HepG2 (cell line): Measurements from ENCODE around the gene ALG8. TPM values are rescaled to one million over a fixed set of nuclear protein-coding genes. Genes with fewer than 3 reads are reported as not detected.

Experiments
- CBX1 ChIP-seq: IDR thresholded peaks from one replicate; pipeline ENCODE4 v1.6.1; 2016; ENCODE audit warnings: antibody characterized with exemption, low read depth
- ISL2 ChIP-seq: sonication (generic); formaldehyde crosslinking; IDR thresholded peaks from 2 replicates; pipeline ENCODE4 v1.5.0; 2020; ENCODE audit warnings: missing genetic modification reagents
- JUNB ChIP-seq: sonication (generic); formaldehyde crosslinking; IDR thresholded peaks from 2 replicates; pipeline ENCODE4 v1.8.0; 2022; ENCODE audit warnings: missing genetic modification reagents, mild to moderate bottlenecking, borderline replicate concordance
- NFRKB ChIP-seq: fragments of 450-650 bp; IDR thresholded peaks from 2 replicates; pipeline ENCODE4 v1.6.1; 2017
- ZNF839 ChIP-seq: sonication (generic); formaldehyde crosslinking; IDR thresholded peaks from 2 replicates; pipeline ENCODE4 v1.4.0; 2020; ENCODE audit warnings: missing genetic modification reagents, mild to moderate bottlenecking, borderline replicate concordance
- polyA plus RNA-seq, 8 experiments: library from polyadenylated mRNA; depleted of rRNA in 3 of 8; stranded (reverse) in 7 of 8; unstranded in 1 of 8; fragments of >200 nt; fragmentation: Illumina TruSeq in 4 of 8; extraction: Trizol in 4 of 8; gene quantifications; 2 replicates each; pipeline versions ENCODE4 v1.2.1 to v1.2.3, GENCODE V29; 2011 to 2016; ENCODE audit warnings: low read depth in 4 of 8, missing spikeins in 1 of 8, mixed read lengths in 1 of 8; ENCODE audit not compliant: insufficient read depth in 1 of 8
- total RNA-seq, 5 experiments: library from RNA; depleted of rRNA; stranded (reverse); fragments of >200 nt; fragmentation: Illumina TruSeq; extraction: Trizol; gene quantifications; 2 replicates each; pipeline ENCODE4 v1.2.3, GENCODE V29; 2016; ENCODE audit warnings: low read depth in 1 of 5
- TF ChIP-seq, protein P1 (sequence below): sonication (generic); formaldehyde crosslinking; IDR thresholded peaks from 2 replicates; pipeline ENCODE4 v1.8.0; 2022; ENCODE audit warnings: missing genetic modification reagents, mild to moderate bottlenecking, inconsistent platforms, borderline replicate concordance
- TF ChIP-seq, protein P2 (sequence below): sonication (generic); formaldehyde crosslinking; IDR thresholded peaks from one replicate; pipeline ENCODE4 v1.5.1; 2020; ENCODE audit warnings: mild to moderate bottlenecking, missing genetic modification reagents; ENCODE audit errors: not compliant biosample characterization
- TF ChIP-seq, protein P3 (sequence below): IDR thresholded peaks from 2 replicates; pipeline ENCODE4 v1.6.1; 2016; ENCODE audit warnings: mild to moderate bottlenecking
- TF ChIP-seq, protein P4 (sequence below): sonication (generic); formaldehyde crosslinking; IDR thresholded peaks from 2 replicates; pipeline ENCODE4 v1.9.0; 2022; ENCODE audit warnings: low read depth, missing genetic modification reagents
- TF ChIP-seq, protein P5 (sequence below): sonication (generic); formaldehyde crosslinking; IDR thresholded peaks from 2 replicates; pipeline ENCODE4 v1.8.1; 2023; ENCODE audit warnings: mild to moderate bottlenecking, inconsistent platforms, moderate library complexity, missing genetic modification reagents, borderline replicate concordance
- TF ChIP-seq, protein P6 (sequence below): sonication (generic); formaldehyde crosslinking; IDR thresholded peaks from 2 replicates; pipeline ENCODE4 v1.8.0; 2022; ENCODE audit warnings: missing genetic modification reagents, mild to moderate bottlenecking, borderline replicate concordance

Gene ALG8
- total and polyA plus RNA-seq, 2 of the 13 experiments (the other 11 are each of a cell fraction or from before 2014, with no cell fraction given) = 75.8 to 88.0 TPM

DNA sequence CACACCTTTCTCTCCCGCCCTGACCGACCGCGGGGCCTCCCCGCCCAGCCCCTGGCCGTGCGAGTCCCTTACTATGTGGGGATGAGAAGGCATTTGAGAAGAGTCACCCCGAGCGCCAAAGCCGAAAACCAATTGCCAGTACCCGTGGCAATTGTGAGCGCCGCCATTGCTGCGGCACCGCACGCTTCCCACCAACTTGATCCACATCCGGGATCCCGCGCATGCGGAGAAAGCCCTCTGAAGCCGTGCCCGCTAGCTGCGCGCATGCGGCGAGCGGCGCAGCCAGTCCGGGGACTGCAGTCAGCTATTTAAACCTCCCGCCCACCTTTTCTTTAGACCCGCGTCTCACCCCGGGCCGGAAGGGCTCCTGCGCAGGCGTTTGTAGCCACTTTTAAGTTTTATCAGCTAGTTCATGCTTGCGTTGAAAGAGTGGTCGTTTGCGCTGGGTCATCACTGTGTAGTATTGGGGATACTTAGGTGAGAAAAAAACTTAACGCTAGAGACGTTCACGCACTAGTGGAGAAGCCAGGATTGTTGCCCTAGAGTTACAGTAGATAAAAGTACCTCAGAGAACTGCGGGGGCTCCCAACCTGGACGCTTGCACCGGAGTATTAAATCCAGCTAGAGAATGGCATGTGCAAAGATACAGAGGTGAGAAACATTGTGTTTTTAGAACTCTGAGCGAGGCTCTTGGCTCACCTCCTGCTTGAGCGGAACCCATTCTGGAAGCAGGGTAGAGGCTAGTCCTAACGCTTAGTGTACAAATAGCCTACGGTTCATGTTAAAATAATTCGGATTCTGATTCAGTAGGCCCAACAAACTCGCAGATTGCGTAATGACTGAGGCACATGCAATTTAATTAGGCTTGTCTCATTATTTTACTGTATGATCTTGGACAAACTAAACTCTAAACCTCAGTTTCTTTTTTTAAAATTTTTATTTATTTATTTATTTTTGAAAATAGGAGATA is at the start of gene ALG8 (continued):
- TF ChIP-seq, protein P1, sequence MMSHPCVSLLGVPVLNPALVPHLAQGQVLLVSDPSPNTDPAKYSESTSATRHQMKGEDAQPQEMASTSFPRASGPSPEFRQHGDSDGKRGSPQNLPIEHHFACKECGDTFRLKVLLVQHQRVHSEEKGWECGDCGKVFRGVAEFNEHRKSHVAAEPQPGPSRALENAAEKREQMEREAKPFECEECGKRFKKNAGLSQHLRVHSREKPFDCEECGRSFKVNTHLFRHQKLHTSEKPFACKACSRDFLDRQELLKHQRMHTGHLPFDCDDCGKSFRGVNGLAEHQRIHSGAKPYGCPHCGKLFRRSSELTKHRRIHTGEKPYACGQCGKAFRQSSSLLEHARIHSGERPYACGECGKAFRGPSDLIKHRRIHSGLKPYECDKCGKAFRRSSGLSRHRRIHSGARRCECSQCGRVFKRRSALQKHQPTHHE (CRISPR knock-in tag) = no peak
- TF ChIP-seq, protein P2, sequence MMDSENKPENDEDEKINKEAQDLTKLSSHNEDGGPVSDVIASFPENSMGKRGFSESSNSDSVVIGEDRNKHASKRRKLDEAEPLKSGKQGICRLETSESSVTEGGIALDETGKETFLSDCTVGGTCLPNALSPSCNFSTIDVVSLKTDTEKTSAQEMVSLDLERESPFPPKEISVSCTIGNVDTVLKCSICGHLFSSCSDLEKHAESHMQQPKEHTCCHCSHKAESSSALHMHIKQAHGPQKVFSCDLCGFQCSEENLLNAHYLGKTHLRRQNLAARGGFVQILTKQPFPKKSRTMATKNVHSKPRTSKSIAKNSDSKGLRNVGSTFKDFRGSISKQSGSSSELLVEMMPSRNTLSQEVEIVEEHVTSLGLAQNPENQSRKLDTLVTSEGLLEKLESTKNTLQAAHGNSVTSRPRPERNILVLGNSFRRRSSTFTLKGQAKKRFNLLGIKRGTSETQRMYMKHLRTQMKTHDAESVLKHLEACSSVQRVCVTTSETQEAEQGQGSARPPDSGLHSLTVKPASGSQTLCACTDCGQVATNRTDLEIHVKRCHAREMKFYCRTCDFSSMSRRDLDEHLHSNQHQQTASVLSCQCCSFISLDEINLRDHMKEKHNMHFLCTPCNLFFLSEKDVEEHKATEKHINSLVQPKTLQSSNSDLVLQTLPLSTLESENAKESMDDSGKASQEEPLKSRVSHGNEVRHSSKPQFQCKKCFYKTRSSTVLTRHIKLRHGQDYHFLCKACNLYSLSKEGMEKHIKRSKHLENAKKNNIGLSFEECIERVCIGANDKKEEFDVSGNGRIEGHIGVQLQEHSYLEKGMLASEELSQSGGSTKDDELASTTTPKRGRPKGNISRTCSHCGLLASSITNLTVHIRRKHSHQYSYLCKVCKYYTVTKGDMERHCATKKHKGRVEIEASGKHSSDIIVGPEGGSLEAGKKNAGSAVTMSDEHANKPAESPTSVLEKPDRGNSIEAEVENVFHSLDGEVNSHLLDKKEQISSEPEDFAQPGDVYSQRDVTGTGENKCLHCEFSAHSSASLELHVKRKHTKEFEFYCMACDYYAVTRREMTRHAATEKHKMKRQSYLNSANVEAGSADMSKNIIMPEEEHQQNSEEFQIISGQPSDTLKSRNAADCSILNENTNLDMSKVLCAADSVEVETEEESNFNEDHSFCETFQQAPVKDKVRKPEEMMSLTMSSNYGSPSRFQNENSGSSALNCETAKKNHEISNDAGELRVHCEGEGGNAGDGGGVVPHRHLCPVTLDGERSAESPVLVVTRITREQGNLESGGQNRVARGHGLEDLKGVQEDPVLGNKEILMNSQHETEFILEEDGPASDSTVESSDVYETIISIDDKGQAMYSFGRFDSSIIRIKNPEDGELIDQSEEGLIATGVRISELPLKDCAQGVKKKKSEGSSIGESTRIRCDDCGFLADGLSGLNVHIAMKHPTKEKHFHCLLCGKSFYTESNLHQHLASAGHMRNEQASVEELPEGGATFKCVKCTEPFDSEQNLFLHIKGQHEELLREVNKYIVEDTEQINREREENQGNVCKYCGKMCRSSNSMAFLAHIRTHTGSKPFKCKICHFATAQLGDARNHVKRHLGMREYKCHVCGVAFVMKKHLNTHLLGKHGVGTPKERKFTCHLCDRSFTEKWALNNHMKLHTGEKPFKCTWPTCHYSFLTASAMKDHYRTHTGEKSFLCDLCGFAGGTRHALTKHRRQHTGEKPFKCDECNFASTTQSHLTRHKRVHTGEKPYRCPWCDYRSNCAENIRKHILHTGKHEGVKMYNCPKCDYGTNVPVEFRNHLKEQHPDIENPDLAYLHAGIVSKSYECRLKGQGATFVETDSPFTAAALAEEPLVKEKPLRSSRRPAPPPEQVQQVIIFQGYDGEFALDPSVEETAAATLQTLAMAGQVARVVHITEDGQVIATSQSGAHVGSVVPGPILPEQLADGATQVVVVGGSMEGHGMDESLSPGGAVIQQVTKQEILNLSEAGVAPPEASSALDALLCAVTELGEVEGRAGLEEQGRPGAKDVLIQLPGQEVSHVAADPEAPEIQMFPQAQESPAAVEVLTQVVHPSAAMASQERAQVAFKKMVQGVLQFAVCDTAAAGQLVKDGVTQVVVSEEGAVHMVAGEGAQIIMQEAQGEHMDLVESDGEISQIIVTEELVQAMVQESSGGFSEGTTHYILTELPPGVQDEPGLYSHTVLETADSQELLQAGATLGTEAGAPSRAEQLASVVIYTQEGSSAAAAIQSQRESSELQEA (CRISPR knock-in tag) = peak; percentile 64
- TF ChIP-seq ZNF839 (no peak), JUNB (0 out of 2 replicates have a peak, but pooled peaks have one; percentile 60), CBX1 (no peak), NFRKB (no peak), ISL2 (CRISPR knock-in tag) (no peak)
- TF ChIP-seq, protein P3, sequence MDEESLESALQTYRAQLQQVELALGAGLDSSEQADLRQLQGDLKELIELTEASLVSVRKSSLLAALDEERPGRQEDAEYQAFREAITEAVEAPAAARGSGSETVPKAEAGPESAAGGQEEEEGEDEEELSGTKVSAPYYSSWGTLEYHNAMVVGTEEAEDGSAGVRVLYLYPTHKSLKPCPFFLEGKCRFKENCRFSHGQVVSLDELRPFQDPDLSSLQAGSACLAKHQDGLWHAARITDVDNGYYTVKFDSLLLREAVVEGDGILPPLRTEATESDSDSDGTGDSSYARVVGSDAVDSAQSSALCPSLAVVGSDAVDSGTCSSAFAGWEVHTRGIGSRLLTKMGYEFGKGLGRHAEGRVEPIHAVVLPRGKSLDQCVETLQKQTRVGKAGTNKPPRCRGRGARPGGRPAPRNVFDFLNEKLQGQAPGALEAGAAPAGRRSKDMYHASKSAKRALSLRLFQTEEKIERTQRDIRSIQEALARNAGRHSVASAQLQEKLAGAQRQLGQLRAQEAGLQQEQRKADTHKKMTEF (CRISPR knock-in tag) = peak; percentile 88
- TF ChIP-seq, protein P4, sequence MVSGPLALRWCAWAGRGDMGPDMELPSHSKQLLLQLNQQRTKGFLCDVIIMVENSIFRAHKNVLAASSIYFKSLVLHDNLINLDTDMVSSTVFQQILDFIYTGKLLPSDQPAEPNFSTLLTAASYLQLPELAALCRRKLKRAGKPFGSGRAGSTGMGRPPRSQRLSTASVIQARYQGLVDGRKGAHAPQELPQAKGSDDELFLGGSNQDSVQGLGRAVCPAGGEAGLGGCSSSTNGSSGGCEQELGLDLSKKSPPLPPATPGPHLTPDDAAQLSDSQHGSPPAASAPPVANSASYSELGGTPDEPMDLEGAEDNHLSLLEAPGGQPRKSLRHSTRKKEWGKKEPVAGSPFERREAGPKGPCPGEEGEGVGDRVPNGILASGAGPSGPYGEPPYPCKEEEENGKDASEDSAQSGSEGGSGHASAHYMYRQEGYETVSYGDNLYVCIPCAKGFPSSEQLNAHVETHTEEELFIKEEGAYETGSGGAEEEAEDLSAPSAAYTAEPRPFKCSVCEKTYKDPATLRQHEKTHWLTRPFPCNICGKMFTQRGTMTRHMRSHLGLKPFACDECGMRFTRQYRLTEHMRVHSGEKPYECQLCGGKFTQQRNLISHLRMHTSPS = no peak
- TF ChIP-seq, protein P5, sequence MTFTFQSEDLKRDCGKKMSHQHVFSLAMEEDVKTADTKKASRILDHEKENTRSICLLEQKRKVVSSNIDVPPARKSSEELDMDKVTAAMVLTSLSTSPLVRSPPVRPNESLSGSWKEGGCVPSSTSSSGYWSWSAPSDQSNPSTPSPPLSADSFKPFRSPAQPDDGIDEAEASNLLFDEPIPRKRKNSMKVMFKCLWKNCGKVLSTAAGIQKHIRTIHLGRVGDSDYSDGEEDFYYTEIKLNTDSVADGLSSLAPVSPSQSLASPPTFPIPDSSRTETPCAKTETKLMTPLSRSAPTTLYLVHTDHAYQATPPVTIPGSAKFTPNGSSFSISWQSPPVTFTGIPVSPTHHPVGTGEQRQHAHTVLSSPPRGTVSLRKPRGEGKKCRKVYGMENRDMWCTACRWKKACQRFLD (CRISPR knock-in tag) = peak; percentile 91; the same call in 1 of the 2 replicates
- TF ChIP-seq, protein P6, sequence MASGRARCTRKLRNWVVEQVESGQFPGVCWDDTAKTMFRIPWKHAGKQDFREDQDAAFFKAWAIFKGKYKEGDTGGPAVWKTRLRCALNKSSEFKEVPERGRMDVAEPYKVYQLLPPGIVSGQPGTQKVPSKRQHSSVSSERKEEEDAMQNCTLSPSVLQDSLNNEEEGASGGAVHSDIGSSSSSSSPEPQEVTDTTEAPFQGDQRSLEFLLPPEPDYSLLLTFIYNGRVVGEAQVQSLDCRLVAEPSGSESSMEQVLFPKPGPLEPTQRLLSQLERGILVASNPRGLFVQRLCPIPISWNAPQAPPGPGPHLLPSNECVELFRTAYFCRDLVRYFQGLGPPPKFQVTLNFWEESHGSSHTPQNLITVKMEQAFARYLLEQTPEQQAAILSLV (CRISPR knock-in tag) = no peak
